CD8-positive, alpha-beta memory T cell (primary cell): ENCODE data around the gene IFNA14. TPM values are rescaled to one million over a fixed set of nuclear protein-coding genes. Genes with fewer than 3 reads are reported as not detected.

Experiments
- CTCF ChIA-PET: fragments of 350-600 bp; sonication (Branson Sonifier 250); formaldehyde crosslinking; loops from one replicate; lab custom pipeline; 2021; ENCODE audit warnings: antibody characterized with exemption; lab: Charles Lee
- POLR2A ChIA-PET: fragments of 350-600 bp; sonication (Branson Sonifier 250); formaldehyde crosslinking; loops from one replicate; lab custom pipeline; 2021; ENCODE audit warnings: antibody characterized with exemption; lab: Charles Lee
- DNase-seq, 5 donors: peaks; one replicate each; pipeline versions ENCODE4 v3.0.0 to v3.0.0-alpha.2; 2020 to 2022; ENCODE audit warnings: mixed read lengths in 1 of 5
- H3K27ac ChIP-seq: one replicate; pipeline ENCODE4 v1.7.0; 2013; ENCODE audit warnings: low read depth, mild to moderate bottlenecking, low read length, moderate library complexity
- H3K27me3 ChIP-seq: 2 replicates; pipeline ENCODE4 v1.7.0; 2013; ENCODE audit warnings: low read length, mild to moderate bottlenecking; ENCODE audit not compliant: insufficient read depth, poor library complexity, severe bottlenecking
- H3K36me3 ChIP-seq: 2 replicates; pipeline ENCODE4 v1.7.0; 2013; ENCODE audit warnings: mild to moderate bottlenecking, low read length, moderate library complexity; ENCODE audit not compliant: insufficient read depth
- H3K4me1 ChIP-seq: 2 replicates; pipeline ENCODE4 v1.7.0; 2013; ENCODE audit warnings: mild to moderate bottlenecking, low read length, moderate library complexity; ENCODE audit not compliant: insufficient read depth
- H3K4me3 ChIP-seq: 2 replicates; pipeline ENCODE4 v1.7.0; 2013; ENCODE audit warnings: mild to moderate bottlenecking, low read length
- H3K9me3 ChIP-seq: 2 replicates; pipeline ENCODE4 v1.7.0; 2013; ENCODE audit warnings: mild to moderate bottlenecking, low read length
- H3K27ac Mint-ChIP-seq, 8 donors: one replicate each; pipeline ENCODE4 v1.8.0; 2020 to 2021; ENCODE audit warnings: mixed read lengths in 8 of 8, mild to moderate bottlenecking in 6 of 8, inconsistent platforms in 3 of 8, moderate library complexity in 3 of 8
- H3K27me3 Mint-ChIP-seq, 2 donors: one replicate each; pipeline ENCODE4 v1.8.0; 2020 to 2021; ENCODE audit warnings: mixed read lengths in 2 of 2, mild to moderate bottlenecking in 1 of 2, moderate library complexity in 1 of 2
- H3K36me3 Mint-ChIP-seq, 3 donors: one replicate each; pipeline ENCODE4 v1.8.0; 2020 to 2021; ENCODE audit warnings: mixed read lengths in 3 of 3, inconsistent platforms in 1 of 3, mild to moderate bottlenecking in 1 of 3
- H3K4me1 Mint-ChIP-seq, 3 donors: one replicate each; pipeline ENCODE4 v1.8.0; 2020 to 2021; ENCODE audit warnings: mixed read lengths in 3 of 3, inconsistent platforms in 1 of 3, mild to moderate bottlenecking in 1 of 3
- H3K4me3 Mint-ChIP-seq, 7 donors: one replicate each; pipeline ENCODE4 v1.8.0; 2020 to 2021; ENCODE audit warnings: mixed read lengths in 7 of 7, mild to moderate bottlenecking in 6 of 7, moderate library complexity in 4 of 7, inconsistent platforms in 2 of 7
- H3K9me3 Mint-ChIP-seq, 5 donors: one replicate each; pipeline ENCODE4 v1.8.0; 2020 to 2022; ENCODE audit warnings: mixed read lengths in 5 of 5, mild to moderate bottlenecking in 3 of 5, moderate library complexity in 2 of 5, inconsistent platforms in 1 of 5
- polyA plus RNA-seq: library from polyadenylated mRNA; unstranded; fragments of 300-500 nt; fragmentation: Illumina TruSeq; gene quantifications from one replicate; pipeline ENCODE4 v1.2.3, GENCODE V29; 2021
- total RNA-seq, 2 experiments: library from RNA; stranded (reverse); gene quantifications; one replicate each; pipeline ENCODE4 v1.2.3, GENCODE V29; 2021

Gene IFNA14
- total RNA-seq (not detected), polyA plus RNA-seq (not detected)

- Mint-ChIP-seq H3K4me3 (no peak within 1 kb of the TSS), H3K36me3 (no peaks in the 10 kb centered on the region), H3K9me3 (no peaks in the 10 kb centered on the region), H3K27ac (no peak within 1 kb of the TSS), H3K4me1 (peaks cover 9 to 13% (median 12%) of the 10 kb centered on the region in 3 donors), H3K27me3 (peaks cover 11 to 45% of the 10 kb centered on the region in 2 donors)
- H3K36me3 ChIP-seq: no peaks in the 10 kb centered on the region
- H3K9me3 ChIP-seq: no peaks in the 10 kb centered on the region
- peaks cover 5% of the 10 kb centered on the region for H3K4me1 ChIP-seq
- ChIA-PET CTCF (interaction anchor here (1.2 kb wide), 1 partner anchor 156 kb away, joined by 3 read pairs; no protein-coding TSS in a partner anchor), POLR2A (no interaction called here)
- no peak for DNase-seq
- no peak within 1 kb of the TSS for H3K27ac ChIP-seq
- H3K4me3 ChIP-seq: no peak within 1 kb of the TSS
- H3K27me3 ChIP-seq: no peaks in the 10 kb centered on the region
Measured at GRCh38 chr9:21239911-21240310, at the start of gene IFNA14. IFNA14 (minus strand) TSS chr9:21240005; CDS start chr9:21239935, 70 bp downstream.

GRCh38 chr9:21287280-21287679 is 47.5 kb upstream of the IFNA14 start:
- H3K27ac ChIP-seq: no peak overlapping the region
- H3K4me1 ChIP-seq: no peaks in the 10 kb centered on the region
- Mint-ChIP-seq H3K9me3 (peaks cover 0 to 2% (median 0%) of the 10 kb centered on the region in 5 donors), H3K4me3 (no peak overlapping the region), H3K27ac (no peak overlapping the region), H3K36me3 (peaks cover 0 to 2% (median 0%) of the 10 kb centered on the region in 3 donors), H3K4me1 (no peaks in the 10 kb centered on the region), H3K27me3 (peaks cover 10 to 45% of the 10 kb centered on the region in 2 donors)
- H3K27me3 ChIP-seq: peaks cover 5% of the 10 kb centered on the region
- H3K4me3 ChIP-seq: no peak overlapping the region
- no peaks in the 10 kb centered on the region for H3K36me3 ChIP-seq
- ChIA-PET POLR2A (no interaction called here), CTCF (no interaction called here)
- H3K9me3 ChIP-seq: no peaks in the 10 kb centered on the region
- no peak for DNase-seq

GRCh38 chr9:21286659-21287058 is 46.9 kb upstream of the IFNA14 start:
- ChIA-PET CTCF (no interaction called here), POLR2A (no interaction called here)
- Histone ChIP-seq H3K4me1 (no peaks in the 10 kb centered on the region), H3K27ac (no peak overlapping the region), H3K9me3 (no peaks in the 10 kb centered on the region), H3K36me3 (no peaks in the 10 kb centered on the region), H3K4me3 (no peak overlapping the region), H3K27me3 (peaks cover 5% of the 10 kb centered on the region)
- no peak for DNase-seq
- Mint-ChIP-seq H3K9me3 (peaks cover 0 to 2% (median 0%) of the 10 kb centered on the region in 5 donors), H3K27ac (no peak overlapping the region), H3K4me3 (no peak overlapping the region), H3K4me1 (no peaks in the 10 kb centered on the region), H3K27me3 (peaks cover 10 to 40% of the 10 kb centered on the region in 2 donors), H3K36me3 (peaks cover 0 to 2% (median 0%) of the 10 kb centered on the region in 3 donors)

GRCh38 chr9:21286099-21286498 is 46.3 kb upstream of the IFNA14 start:
- H3K4me1 ChIP-seq: no peaks in the 10 kb centered on the region
- Mint-ChIP-seq H3K36me3 (peaks cover 0 to 2% (median 0%) of the 10 kb centered on the region in 3 donors), H3K27ac (no peak overlapping the region), H3K4me3 (no peak overlapping the region), H3K4me1 (no peaks in the 10 kb centered on the region), H3K9me3 (peaks cover 0 to 2% (median 0%) of the 10 kb centered on the region in 5 donors), H3K27me3 (peaks cover 10 to 44% of the 10 kb centered on the region in 2 donors)
- H3K9me3 ChIP-seq: no peaks in the 10 kb centered on the region
- H3K27ac ChIP-seq: no peak overlapping the region
- CTCF ChIA-PET: no interaction called here
- POLR2A ChIA-PET: no interaction called here
- H3K36me3 ChIP-seq: no peaks in the 10 kb centered on the region
- H3K4me3 ChIP-seq: no peak overlapping the region
- H3K27me3 ChIP-seq: peaks cover 5% of the 10 kb centered on the region
- DNase-seq: no peak

GRCh38 chr9:21281275-21281674 is 41.5 kb upstream of the IFNA14 start:
- H3K9me3 Mint-ChIP-seq: no peaks in the 10 kb centered on the region
- H3K4me3 Mint-ChIP-seq: no peak overlapping the region
- CTCF ChIA-PET: no interaction called here
- Histone ChIP-seq H3K27ac (no peak overlapping the region), H3K4me1 (no peaks in the 10 kb centered on the region), H3K9me3 (no peaks in the 10 kb centered on the region), H3K36me3 (no peaks in the 10 kb centered on the region), H3K4me3 (no peak overlapping the region), H3K27me3 (peaks cover 4% of the 10 kb centered on the region)
- H3K36me3 Mint-ChIP-seq: no peaks in the 10 kb centered on the region
- POLR2A ChIA-PET: no interaction called here
- peaks cover 7 to 54% of the 10 kb centered on the region in 2 donors for H3K27me3 Mint-ChIP-seq
- H3K27ac Mint-ChIP-seq: no peak overlapping the region
- DNase-seq: no peak
- H3K4me1 Mint-ChIP-seq: no peaks in the 10 kb centered on the region

- peaks cover 0 to 4% (median 3%) of the 10 kb centered on the region in 3 donors for H3K4me1 Mint-ChIP-seq
- no peaks in the 10 kb centered on the region for H3K27me3 ChIP-seq
- no peaks in the 10 kb centered on the region for H3K36me3 Mint-ChIP-seq
- no peak overlapping the region for H3K4me3 ChIP-seq
- H3K27ac ChIP-seq: no peak overlapping the region
- H3K9me3 ChIP-seq: no peaks in the 10 kb centered on the region
- no peak overlapping the region for H3K4me3 Mint-ChIP-seq
- H3K9me3 Mint-ChIP-seq: peaks cover 0 to 12% (median 3%) of the 10 kb centered on the region in 5 donors
- H3K27me3 Mint-ChIP-seq: peaks cover 19 to 37% of the 10 kb centered on the region in 2 donors
- H3K4me1 ChIP-seq: no peaks in the 10 kb centered on the region
- H3K36me3 ChIP-seq: no peaks in the 10 kb centered on the region
- ChIA-PET POLR2A (no interaction called here), CTCF (no interaction called here)
- DNase-seq: no peak
- H3K27ac Mint-ChIP-seq: no peak overlapping the region
Measured at GRCh38 chr9:21268347-21268657, 28.5 kb upstream of the IFNA14 start.

- Histone ChIP-seq H3K4me1 (no peaks in the 10 kb centered on the region), H3K27ac (no peak overlapping the region), H3K27me3 (no peaks in the 10 kb centered on the region), H3K4me3 (no peak overlapping the region), H3K36me3 (no peaks in the 10 kb centered on the region), H3K9me3 (no peaks in the 10 kb centered on the region)
- Mint-ChIP-seq H3K4me1 (peaks cover 0 to 4% (median 3%) of the 10 kb centered on the region in 3 donors), H3K9me3 (peaks cover 0 to 8% (median 3%) of the 10 kb centered on the region in 5 donors), H3K27ac (peak overlapping the region in 2 of 8 donors; percentile 13 to 29), H3K36me3 (no peaks in the 10 kb centered on the region), H3K27me3 (peaks cover 20 to 31% of the 10 kb centered on the region in 2 donors), H3K4me3 (no peak overlapping the region)
- DNase-seq: no peak
- ChIA-PET CTCF (no interaction called here), POLR2A (no interaction called here)
Measured at GRCh38 chr9:21267485-21268346, 27.9 kb upstream of the IFNA14 start.

- DNase-seq: no peak
- ChIA-PET CTCF (no interaction called here), POLR2A (no interaction called here)
- Histone ChIP-seq H3K9me3 (no peaks in the 10 kb centered on the region), H3K4me1 (no peaks in the 10 kb centered on the region), H3K4me3 (no peak overlapping the region), H3K36me3 (no peaks in the 10 kb centered on the region), H3K27me3 (no peaks in the 10 kb centered on the region), H3K27ac (no peak overlapping the region)
- no peak overlapping the region for H3K4me3 Mint-ChIP-seq
- H3K36me3 Mint-ChIP-seq: no peaks in the 10 kb centered on the region
- no peak overlapping the region for H3K27ac Mint-ChIP-seq
- H3K27me3 Mint-ChIP-seq: peaks cover 17 to 26% of the 10 kb centered on the region in 2 donors
- peaks cover 0 to 3% (median 2%) of the 10 kb centered on the region in 5 donors for H3K9me3 Mint-ChIP-seq
- H3K4me1 Mint-ChIP-seq: peaks cover 0 to 4% (median 3%) of the 10 kb centered on the region in 3 donors
Measured at GRCh38 chr9:21266733-21267484, 27.1 kb upstream of the IFNA14 start.
